ENCODE measurements around the gene SSH2. TPM values are rescaled to one million over a fixed set of nuclear protein-coding genes. Genes with fewer than 3 reads are reported as not detected.

Gene SSH2
- total RNA-seq, 1 experiment from 2014 or later = 22.9 TPM

DNA sequence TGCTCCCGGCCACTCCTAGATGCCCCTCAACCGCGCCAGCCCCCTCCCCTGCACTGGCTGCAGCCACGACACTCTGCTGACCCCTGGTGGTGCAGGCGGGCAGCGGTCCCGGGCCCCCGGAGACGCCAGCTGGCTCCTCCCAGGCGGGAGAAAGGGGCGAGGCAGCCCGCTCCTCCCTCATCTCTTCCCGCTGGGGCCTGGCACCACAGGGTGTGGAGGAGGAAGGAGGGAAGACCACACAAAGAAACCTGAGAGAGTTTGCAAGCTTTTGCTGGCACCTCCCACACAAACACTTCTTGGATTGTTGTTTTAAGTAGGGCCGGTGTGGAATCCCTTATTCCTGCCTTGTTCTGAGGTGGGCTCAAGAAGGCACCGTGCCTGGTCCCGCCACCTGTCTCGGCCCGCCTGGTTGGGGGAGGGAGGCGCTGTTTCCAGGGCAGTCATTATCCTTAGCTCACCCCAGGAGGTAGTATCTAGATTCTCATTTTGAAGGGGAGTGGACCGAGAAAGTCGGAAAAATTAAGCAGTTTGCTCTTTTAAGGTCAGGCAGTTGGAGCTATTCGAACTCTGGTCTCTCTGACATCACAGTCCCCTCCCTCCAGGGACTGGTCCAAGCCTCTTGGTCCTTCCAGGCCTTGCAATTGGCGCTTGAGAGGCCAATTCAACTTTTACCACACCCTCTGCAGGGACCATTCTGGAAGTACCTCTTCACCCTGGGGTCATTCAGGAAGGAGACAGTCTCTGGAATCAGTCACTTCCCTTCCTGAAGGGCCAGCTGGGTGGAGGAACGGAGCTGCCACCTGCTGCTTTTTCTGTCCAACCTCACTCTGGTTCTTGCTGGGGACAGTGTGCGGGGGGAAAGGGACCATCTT, 338.1 kb downstream of the SSH2 start:
- peak; percentile 97 for DNase-seq
- no peaks in the 10 kb centered on the region for H3K9me3 Mint-ChIP-seq (ENCODE audit: low read depth, unreplicated experiment)
- H3K36me3 Mint-ChIP-seq (ENCODE audit: insufficient read depth, unreplicated experiment) = peaks cover 60% of the 10 kb centered on the region
- BruUV-seq (replicated peaks) = no TSS peak
- peak overlapping the region; percentile 79 for H3K4me3 Mint-ChIP-seq (ENCODE audit: low read depth, unreplicated experiment)
- no peaks in the 10 kb centered on the region for H3K27me3 Mint-ChIP-seq (ENCODE audit: unreplicated experiment)
- TF ChIP-seq, protein P1, sequence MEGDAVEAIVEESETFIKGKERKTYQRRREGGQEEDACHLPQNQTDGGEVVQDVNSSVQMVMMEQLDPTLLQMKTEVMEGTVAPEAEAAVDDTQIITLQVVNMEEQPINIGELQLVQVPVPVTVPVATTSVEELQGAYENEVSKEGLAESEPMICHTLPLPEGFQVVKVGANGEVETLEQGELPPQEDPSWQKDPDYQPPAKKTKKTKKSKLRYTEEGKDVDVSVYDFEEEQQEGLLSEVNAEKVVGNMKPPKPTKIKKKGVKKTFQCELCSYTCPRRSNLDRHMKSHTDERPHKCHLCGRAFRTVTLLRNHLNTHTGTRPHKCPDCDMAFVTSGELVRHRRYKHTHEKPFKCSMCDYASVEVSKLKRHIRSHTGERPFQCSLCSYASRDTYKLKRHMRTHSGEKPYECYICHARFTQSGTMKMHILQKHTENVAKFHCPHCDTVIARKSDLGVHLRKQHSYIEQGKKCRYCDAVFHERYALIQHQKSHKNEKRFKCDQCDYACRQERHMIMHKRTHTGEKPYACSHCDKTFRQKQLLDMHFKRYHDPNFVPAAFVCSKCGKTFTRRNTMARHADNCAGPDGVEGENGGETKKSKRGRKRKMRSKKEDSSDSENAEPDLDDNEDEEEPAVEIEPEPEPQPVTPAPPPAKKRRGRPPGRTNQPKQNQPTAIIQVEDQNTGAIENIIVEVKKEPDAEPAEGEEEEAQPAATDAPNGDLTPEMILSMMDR (IDR thresholded peaks at IDR 0.05; ENCODE audit: unreplicated experiment) = peak; percentile 91
- peaks cover 41% of the 10 kb centered on the region for H3K4me1 Mint-ChIP-seq (ENCODE audit: low read depth, unreplicated experiment)
- intact Hi-C loops (cut with micrococcal nuclease; ENCODE audit: unreplicated experiment) = no loop called here
- peak overlapping the region; percentile 74 for H3K27ac Mint-ChIP-seq (ENCODE audit: unreplicated experiment)
- CTCF ChIA-PET = interaction anchor here (0.5 to 3.4 kb wide), 10 partner anchors 9 to 338 kb away, joined by 3 to 36 read pairs (median 5); partner anchors contain the start of genes ABHD15, NUFIP2, SSH2 and TP53I13

DNA sequence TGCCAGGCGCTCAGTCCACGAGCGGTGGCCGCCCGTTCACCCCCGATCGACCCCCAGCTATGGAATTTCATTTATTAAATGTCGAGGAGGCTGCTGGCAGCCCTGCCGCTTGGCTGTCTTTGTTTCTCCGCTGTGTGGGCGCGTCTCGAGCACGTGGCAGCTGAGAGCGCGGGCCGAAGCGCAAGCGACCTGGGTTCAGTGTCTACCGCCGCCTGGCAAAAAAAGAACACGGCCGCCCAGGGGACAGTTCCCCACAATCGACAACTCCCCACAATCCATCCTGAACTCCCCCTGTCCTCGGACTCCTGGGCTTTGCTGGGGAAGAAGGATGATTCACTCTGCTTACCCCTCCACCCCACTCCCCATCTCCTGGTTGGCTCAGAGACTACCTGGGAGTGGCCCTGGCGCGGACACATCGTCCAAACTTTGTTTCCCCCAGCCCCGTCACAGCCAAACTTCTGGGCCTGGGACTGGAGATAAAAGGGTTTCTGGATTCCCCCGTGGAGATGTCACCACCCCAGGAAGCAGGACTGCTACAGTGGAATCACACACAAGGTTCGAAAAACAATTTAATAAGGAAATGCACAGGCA, 338.8 kb downstream of the SSH2 start:
- BruUV-seq (replicated peaks) = no TSS peak
- intact Hi-C loops (cut with micrococcal nuclease; ENCODE audit: unreplicated experiment) = no loop called here

DNA sequence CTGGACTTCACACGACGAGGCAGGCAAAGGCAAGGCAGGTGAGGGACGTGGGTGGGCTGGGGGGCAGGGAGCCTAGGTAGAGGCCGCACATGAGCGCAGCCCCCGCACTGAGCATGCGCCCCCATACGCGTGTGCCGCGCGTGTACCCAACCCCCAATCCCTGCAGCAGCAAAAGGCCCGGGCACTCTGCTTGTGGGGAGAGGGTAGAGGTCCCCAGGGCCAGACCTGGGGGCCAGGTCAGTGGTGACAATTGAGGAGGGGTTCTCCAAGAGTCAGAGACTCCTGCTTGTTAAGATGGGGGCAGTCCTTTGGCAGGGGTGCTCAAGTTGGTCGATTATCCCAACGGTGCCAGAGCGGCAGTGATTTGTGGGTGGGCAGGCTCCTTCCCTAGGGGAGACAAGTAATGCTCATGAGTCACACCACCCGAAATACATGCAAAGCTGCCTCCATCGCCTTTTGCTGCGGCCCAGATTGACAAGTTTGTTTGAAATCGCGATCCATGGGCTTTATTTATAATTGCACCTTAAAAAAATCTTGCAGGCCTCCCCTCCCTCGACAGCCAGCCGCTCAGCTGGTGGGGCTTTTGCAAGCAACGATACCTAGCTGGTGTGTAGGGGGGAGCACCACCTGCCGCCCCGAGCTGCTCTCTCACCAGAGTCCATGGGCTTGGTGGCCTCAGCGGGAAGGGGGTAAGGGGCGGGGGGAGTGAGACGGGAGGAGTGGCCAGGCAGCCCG, 339.4 kb downstream of the SSH2 start:
- Mint-ChIP-seq H3K27ac (ENCODE audit: unreplicated experiment) (peak overlapping the region; percentile 78), H3K4me1 (ENCODE audit: low read depth, unreplicated experiment) (peaks cover 41% of the 10 kb centered on the region), H3K27me3 (ENCODE audit: unreplicated experiment) (no peaks in the 10 kb centered on the region), H3K4me3 (ENCODE audit: low read depth, unreplicated experiment) (peak overlapping the region; percentile 79), H3K36me3 (ENCODE audit: insufficient read depth, unreplicated experiment) (peaks cover 60% of the 10 kb centered on the region), H3K9me3 (ENCODE audit: low read depth, unreplicated experiment) (no peaks in the 10 kb centered on the region)
- no TSS peak for BruUV-seq (replicated peaks)
- CTCF ChIA-PET = interaction anchor here (0.6 to 3.4 kb wide), 8 partner anchors 10 to 341 kb away, joined by 3 to 36 read pairs (median 4); partner anchors contain the start of gene TP53I13
- no peak for DNase-seq
- TF ChIP-seq, protein P1 (IDR thresholded peaks at IDR 0.05; ENCODE audit: unreplicated experiment) = no peak
- intact Hi-C loops (cut with micrococcal nuclease; ENCODE audit: unreplicated experiment) = no loop called here

More for the DNA sequence above, 338.8 kb downstream of the SSH2 start:
- H3K4me3 Mint-ChIP-seq (ENCODE audit: low read depth, unreplicated experiment) = peak overlapping the region; percentile 79
- H3K27ac Mint-ChIP-seq (ENCODE audit: unreplicated experiment) = peak overlapping the region; percentile 74
- H3K4me1 Mint-ChIP-seq (ENCODE audit: low read depth, unreplicated experiment) = peaks cover 41% of the 10 kb centered on the region
- TF ChIP-seq, protein P1 (IDR thresholded peaks at IDR 0.05; ENCODE audit: unreplicated experiment) = no peak
- peaks cover 60% of the 10 kb centered on the region for H3K36me3 Mint-ChIP-seq (ENCODE audit: insufficient read depth, unreplicated experiment)
- CTCF ChIA-PET = interaction anchor here (0.6 to 3.4 kb wide), 11 partner anchors 11 to 339 kb away, joined by 3 to 36 read pairs (median 4); partner anchors contain the start of genes ABHD15, NUFIP2, SSH2 and TP53I13
- no peaks in the 10 kb centered on the region for H3K27me3 Mint-ChIP-seq (ENCODE audit: unreplicated experiment)
- no peaks in the 10 kb centered on the region for H3K9me3 Mint-ChIP-seq (ENCODE audit: low read depth, unreplicated experiment)
- peak; percentile 40 for DNase-seq

Measured in Calu3 (cell line).